ENCODE measurements around the gene PLD1. TPM values are rescaled to one million over a fixed set of nuclear protein-coding genes. Genes with fewer than 3 reads are reported as not detected.

Gene PLD1
- total and polyA plus RNA-seq, 9 donors = 24.6 to 125 (median 52.1) TPM

GRCh38 chr3:171797265-171797679 lies 13.0 kb downstream of the PLD1 start:
- no peaks in the 10 kb centered on the region for H3K9me3 ChIP-seq
- TF ChIP-seq EP300 (IDR thresholded peaks at IDR 0.05) (no peak), CTCF (IDR thresholded peaks at IDR 0.05) (no peak), POLR2A (IDR thresholded peaks at IDR 0.05) (no peak)
- H3K27ac ChIP-seq = no peak overlapping the region
- H3K36me3 ChIP-seq = no peaks in the 10 kb centered on the region
- peaks cover 10% of the 10 kb centered on the region for H3K4me1 ChIP-seq (ENCODE audit: insufficient read depth)
- no peaks in the 10 kb centered on the region for H3K27me3 ChIP-seq
- WGBS, 3 donors = 77 to 84% (median 79%) methylated on average over 1 of the region's 1 CpG
- intact Hi-C loops (cut with DNase I) = no loop called here
- no peak for DNase-seq
- H3K4me3 ChIP-seq = no peak overlapping the region

- no peak overlapping the region for H3K4me3 ChIP-seq
- TF ChIP-seq CTCF (IDR thresholded peaks at IDR 0.05) (no peak), POLR2A (IDR thresholded peaks at IDR 0.05) (no peak), EP300 (IDR thresholded peaks at IDR 0.05) (no peak)
- H3K36me3 ChIP-seq = no peaks in the 10 kb centered on the region
- H3K9me3 ChIP-seq = no peaks in the 10 kb centered on the region
- DNase-seq = no peak
- peaks cover 13% of the 10 kb centered on the region for H3K4me1 ChIP-seq (ENCODE audit: insufficient read depth)
- no peaks in the 10 kb centered on the region for H3K27me3 ChIP-seq
- WGBS, 3 donors = 96 to 100% (median 98%) methylated on average over 4 of the region's 4 CpGs
- intact Hi-C loops (cut with DNase I) = no loop called here
- H3K27ac ChIP-seq = no peak overlapping the region
Observed at GRCh38 chr3:171796625-171797264, 13.5 kb downstream of the PLD1 start.

GRCh38 chr3:171792531-171792930 lies 17.8 kb downstream of the PLD1 start:
- intact Hi-C loops (cut with DNase I) = no loop called here
- peak overlapping the region in 1 of 2 donors; percentile 18 for H3K27ac ChIP-seq
- peaks cover 19% of the 10 kb centered on the region for H3K4me1 ChIP-seq (ENCODE audit: insufficient read depth)
- H3K27me3 ChIP-seq = no peaks in the 10 kb centered on the region
- H3K9me3 ChIP-seq = no peaks in the 10 kb centered on the region
- no peak for DNase-seq
- no peaks in the 10 kb centered on the region for H3K36me3 ChIP-seq
- no peak overlapping the region for H3K4me3 ChIP-seq
- TF ChIP-seq CTCF (IDR thresholded peaks at IDR 0.05) (no peak), EP300 (IDR thresholded peaks at IDR 0.05) (no peak), POLR2A (IDR thresholded peaks at IDR 0.05) (no peak)
- WGBS, 3 donors = 84 to 93% (median 86%) methylated on average over 2 of the region's 2 CpGs

GRCh38 chr3:171791692-171792076 lies 18.6 kb downstream of the PLD1 start:
- H3K4me3 ChIP-seq = no peak overlapping the region
- H3K27me3 ChIP-seq = no peaks in the 10 kb centered on the region
- peak overlapping the region; percentile 18 to 25 for H3K27ac ChIP-seq
- H3K4me1 ChIP-seq (ENCODE audit: insufficient read depth) = peaks cover 19% of the 10 kb centered on the region
- H3K9me3 ChIP-seq = no peaks in the 10 kb centered on the region
- 36 to 45% (median 41%) methylated on average over 5 of the region's 5 CpGs for WGBS, 3 donors
- intact Hi-C loops (cut with DNase I) = no loop called here
- no peaks in the 10 kb centered on the region for H3K36me3 ChIP-seq
- TF ChIP-seq CTCF (IDR thresholded peaks at IDR 0.05) (no peak), EP300 (IDR thresholded peaks at IDR 0.05) (no peak), POLR2A (IDR thresholded peaks at IDR 0.05) (no peak)
- DNase-seq = no peak
